ENCODE data around the gene PNMA6F.
"Not testable (repeated sequence)": the region's sequence is repeated elsewhere in the genome, so short reads cannot be mapped to it uniquely, and the experiment has no call there.

PNMA6F gene

DNA sequence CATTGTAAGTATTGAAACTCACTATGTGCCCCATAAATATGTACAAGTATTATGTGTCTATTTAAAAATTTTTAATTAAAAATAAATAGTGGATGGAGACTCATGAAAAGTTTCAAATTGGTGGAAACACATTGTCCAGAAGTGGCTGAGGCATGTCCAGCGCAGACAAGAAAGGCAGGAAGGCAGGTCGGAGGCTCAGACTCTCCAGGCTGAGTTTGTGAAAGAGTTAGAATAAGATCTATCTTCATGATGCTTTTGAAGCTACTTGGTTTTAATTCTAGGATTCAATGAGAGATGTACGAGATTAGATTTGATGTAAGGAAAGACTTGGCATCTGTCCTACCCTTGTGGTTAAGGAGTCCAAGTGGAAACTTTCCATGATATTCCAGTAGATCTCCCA, 19.8 kb downstream of the PNMA6F start:
- DNase-seq = no peak

DNA sequence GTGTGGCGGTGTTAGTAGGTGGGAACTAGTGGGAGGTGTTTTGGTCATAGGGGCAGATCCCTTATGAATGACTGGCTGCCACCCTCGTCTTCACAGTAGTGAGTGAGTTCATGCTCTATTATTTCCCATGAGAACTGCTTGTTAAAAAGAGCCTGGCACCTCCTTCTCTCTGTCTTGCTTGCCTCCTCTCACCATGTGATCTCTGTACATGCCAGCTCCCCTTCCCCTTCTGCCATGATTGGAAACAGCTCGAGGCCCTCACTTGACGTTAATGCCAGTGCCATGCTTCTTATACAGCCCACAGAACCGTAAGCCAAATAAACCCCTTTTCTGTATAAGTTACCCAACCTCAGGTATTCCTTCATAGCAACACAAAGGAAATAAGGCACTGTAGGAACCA, 21.7 kb downstream of the PNMA6F start:
- no peak for DNase-seq

GRCh38 chrX:153297376-153297775, 24.2 kb downstream of the PNMA6F start:
- no peak for DNase-seq

DNA sequence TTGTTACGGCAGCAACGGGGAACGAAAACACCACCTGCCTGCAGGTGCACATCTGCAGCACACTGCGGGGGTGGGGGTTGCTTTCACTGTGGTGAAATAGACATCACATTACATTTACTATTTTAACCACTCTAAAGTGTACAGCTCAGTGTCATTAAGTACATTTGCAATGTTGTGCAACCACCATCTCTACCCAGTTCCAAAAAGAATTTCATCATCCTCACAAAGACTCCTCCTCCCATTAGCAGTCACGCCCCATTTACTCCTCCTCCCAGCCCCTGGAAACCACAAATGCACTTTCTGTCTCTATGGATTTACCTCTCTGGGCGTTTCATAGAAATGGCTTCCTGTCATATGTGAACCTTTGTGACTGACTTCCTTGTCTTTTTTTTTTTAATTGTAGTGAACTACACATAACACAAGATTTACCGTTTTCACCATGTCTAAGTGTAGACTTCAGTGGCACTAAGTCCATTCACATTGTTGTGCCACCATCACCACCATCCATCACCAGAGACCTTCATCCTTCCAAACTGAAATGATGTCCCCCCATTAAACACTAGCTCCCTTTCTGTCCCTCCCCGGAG, 28.0 kb downstream of the PNMA6F start:
- DNase-seq = not testable (repeated sequence)

DNA sequence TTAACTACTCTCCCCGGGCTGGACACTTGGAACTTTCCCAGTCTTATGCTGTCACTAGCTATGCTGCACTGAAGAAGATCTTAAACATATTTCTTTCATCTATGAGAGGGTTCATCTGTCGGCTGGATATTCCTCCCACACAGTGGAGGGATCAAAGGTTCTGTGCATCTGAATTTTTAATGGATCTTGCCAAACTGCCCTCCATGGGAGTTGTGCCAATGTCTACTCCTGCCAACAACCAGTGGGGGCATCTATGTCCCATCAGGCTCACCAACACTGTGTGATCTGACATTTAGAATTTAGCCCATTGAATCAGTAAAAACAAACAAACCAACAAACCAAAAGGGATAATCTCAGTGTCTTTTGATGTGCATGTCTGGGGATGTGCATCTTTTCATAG, 32.8 kb downstream of the PNMA6F start:
- DNase-seq = not testable (repeated sequence)

DNA sequence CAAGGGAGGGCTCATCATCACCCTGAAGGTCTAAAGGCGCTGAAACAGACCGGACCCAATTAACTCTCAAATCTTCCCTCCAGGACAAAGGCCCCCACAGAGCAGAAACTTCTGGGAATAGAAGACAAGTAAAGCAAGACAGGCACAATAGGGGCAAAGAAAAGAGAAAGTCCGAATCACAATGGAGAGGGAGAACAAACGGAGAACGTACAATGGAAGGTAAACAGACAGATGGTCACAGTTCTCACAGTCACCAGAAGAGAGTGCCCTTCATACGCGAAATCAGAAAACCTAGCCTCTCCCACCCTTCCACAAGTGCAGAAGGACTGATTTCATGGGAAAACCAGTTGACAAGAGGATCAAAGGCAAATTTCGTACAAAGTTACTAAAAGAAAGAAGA, 35.9 kb downstream of the PNMA6F start:
- DNase-seq = not testable (repeated sequence)

GRCh38 chrX:153283982-153284381, 37.6 kb downstream of the PNMA6F start:
- not testable (repeated sequence) for DNase-seq

DNA sequence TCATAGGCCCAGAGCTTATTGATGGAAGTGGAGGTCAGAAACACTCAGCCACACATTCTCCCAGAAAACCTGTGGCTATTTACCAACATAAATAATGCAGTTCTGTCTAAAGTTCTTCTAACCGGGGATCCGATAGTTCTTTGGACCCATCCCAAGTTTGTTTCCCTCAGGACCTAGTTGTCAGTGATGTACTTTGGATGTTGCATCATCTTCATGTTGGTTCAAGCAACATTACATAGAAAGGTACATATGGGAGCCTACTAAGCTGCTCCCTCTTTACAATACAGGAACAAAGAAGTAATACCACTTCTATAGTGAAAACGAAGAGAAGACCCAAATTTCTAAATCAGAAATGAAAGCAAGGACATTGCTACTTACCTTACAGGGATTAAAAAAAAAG, 39.8 kb downstream of the PNMA6F start:
- DNase-seq = not testable (repeated sequence)

GRCh38 chrX:153279304-153279703, 42.3 kb downstream of the PNMA6F start:
- not testable (repeated sequence) for DNase-seq

DNA sequence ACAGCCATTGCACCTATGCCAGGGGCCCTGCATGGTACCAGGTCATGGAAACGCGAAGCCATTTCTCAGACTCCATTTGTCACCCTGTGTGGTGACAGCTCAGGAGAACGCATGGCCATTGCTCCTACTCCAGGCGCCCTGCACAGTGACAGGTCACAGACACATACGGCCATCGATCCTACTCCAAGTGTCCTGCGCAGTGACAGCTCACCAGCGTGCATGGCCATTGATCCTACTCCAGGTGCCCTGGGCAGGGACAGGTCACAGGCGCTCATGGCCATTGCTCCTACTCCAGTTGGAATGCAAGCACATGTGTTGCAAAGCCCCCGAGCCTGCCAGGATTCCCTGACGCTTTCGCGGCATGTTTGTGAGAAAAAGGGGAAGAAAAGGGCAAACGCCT, 45.5 kb downstream of the PNMA6F start:
- DNase-seq = not testable (repeated sequence)

GRCh38 chrX:153275418-153275817, 46.1 kb downstream of the PNMA6F start:
- DNase-seq = not testable (repeated sequence)

- not testable (repeated sequence) for DNase-seq
These were observed 49.0 kb downstream of the PNMA6F start for GRCh38 chrX:153272584-153272983.

DNA sequence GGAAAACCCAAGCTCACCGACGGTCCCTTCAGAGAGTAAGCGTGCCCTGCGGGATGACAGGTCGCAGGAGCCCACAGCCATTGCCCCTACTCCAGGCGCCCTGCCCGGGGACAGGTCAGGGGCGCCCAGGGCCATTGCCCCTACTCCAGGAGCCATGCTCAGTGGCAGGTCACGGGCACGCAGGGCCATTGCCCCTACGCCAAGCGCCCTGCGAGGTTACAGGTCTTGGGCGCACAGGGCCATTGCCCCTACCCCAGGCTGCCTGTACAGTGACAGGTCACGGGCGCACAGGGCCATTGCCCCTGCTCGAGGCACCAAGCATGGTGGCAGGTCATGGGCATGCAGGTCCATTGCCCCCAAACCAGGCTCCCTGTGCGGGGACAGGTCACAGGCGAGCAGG, 49.5 kb downstream of the PNMA6F start:
- not testable (repeated sequence) for DNase-seq
